ENCODE data around the gene MAP3K7CL. TPM values are rescaled to one million over a fixed set of nuclear protein-coding genes. Genes with fewer than 3 reads are reported as not detected.
A peak's percentile ranks its signal among the peaks of the same experiment; 100 is the strongest.

MAP3K7CL gene
- total RNA-seq, 1 experiment from 2014 or later = 0.15 TPM

DNA sequence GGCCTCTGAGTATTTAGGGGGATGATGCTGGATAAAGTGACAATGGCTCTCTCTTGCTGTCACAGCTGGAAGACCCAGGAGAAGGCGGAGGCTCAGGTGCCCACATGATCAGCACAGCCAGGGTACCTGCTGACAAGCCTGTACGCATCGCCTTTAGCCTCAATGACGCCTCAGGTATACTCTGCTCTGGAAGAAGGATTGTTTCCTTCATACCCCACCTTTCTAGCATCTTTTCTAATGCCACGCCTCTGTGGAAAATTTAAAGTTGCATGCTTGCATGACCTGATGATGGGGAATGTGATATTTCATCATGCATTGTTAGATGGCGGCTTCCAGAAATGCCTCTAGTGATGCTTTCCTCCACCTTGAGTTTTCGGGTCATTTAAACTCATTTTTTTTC lies 2.8 kb downstream of the MAP3K7CL start (continued):
- no peak for TF ChIP-seq MLX (CRISPR knock-in tag; IDR thresholded peaks at IDR 0.05)

DNA sequence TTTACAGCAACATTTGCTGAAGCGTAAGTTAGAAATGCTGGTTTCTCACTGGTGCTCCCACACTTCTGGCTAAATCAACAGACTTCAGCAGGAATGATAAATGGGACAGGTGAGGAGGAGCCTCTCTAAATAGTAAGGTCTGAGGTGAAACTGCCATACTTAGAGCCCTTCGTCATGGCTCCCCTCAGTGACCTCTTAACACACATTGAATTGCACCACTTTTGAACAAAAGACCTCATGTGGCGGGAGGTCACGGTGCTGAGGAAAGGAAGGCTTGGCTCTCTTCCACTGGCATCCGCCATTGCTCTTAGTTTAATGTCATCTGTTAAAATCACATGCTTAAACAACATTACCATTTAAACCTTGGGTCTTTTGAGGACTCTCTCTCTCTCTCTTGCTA lies 3.4 kb downstream of the MAP3K7CL start:
- no peak overlapping the region for H3K27ac Mint-ChIP-seq
- H3K4me3 Mint-ChIP-seq = no peak overlapping the region
- ChIA-PET POLR2A (no interaction called here), CTCF (no interaction called here)
- DNase-seq (ENCODE audit: low spot score) (no peak), ATAC-seq (peak; percentile 81)
- TF ChIP-seq MLX (CRISPR knock-in tag; IDR thresholded peaks at IDR 0.05) (no peak), ATF2 (CRISPR knock-in tag; IDR thresholded peaks at IDR 0.05; ENCODE audit: borderline replicate concordance, low read depth) (no peak), GRHL2 (CRISPR knock-in tag; IDR thresholded peaks at IDR 0.05; ENCODE audit: insufficient replicate concordance, severe bottlenecking) (no peak), CREM (CRISPR knock-in tag; IDR thresholded peaks at IDR 0.05) (no peak), ZBTB21 (CRISPR knock-in tag; IDR thresholded peaks at IDR 0.05; ENCODE audit: borderline replicate concordance) (no peak), CBFB (CRISPR knock-in tag; IDR thresholded peaks at IDR 0.05; ENCODE audit: low read depth) (no peak), TEAD1 (CRISPR knock-in tag; IDR thresholded peaks at IDR 0.05) (no peak), FOXP1 (CRISPR knock-in tag; IDR thresholded peaks at IDR 0.05; ENCODE audit: borderline replicate concordance) (no peak), FOXP4 (CRISPR knock-in tag; IDR thresholded peaks at IDR 0.05) (no peak), KAT7 (CRISPR knock-in tag; IDR thresholded peaks at IDR 0.05; ENCODE audit: borderline replicate concordance) (no peak), JUN (CRISPR knock-in tag; IDR thresholded peaks at IDR 0.05) (no peak), ZNF281 (CRISPR knock-in tag; IDR thresholded peaks at IDR 0.05) (no peak), NFATC4 (CRISPR knock-in tag; IDR thresholded peaks at IDR 0.05) (no peak)
- TF ChIP-seq, protein P1, sequence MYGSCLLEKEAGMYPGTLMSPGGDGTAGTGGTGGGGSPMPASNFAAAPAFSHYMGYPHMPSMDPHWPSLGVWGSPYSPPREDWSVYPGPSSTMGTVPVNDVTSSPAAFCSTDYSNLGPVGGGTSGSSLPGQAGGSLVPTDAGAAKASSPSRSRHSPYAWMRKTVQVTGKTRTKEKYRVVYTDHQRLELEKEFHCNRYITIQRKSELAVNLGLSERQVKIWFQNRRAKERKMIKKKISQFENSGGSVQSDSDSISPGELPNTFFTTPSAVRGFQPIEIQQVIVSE (CRISPR knock-in tag; IDR thresholded peaks at IDR 0.05; ENCODE audit: borderline replicate concordance) = no peak
- TF ChIP-seq, protein P2, sequence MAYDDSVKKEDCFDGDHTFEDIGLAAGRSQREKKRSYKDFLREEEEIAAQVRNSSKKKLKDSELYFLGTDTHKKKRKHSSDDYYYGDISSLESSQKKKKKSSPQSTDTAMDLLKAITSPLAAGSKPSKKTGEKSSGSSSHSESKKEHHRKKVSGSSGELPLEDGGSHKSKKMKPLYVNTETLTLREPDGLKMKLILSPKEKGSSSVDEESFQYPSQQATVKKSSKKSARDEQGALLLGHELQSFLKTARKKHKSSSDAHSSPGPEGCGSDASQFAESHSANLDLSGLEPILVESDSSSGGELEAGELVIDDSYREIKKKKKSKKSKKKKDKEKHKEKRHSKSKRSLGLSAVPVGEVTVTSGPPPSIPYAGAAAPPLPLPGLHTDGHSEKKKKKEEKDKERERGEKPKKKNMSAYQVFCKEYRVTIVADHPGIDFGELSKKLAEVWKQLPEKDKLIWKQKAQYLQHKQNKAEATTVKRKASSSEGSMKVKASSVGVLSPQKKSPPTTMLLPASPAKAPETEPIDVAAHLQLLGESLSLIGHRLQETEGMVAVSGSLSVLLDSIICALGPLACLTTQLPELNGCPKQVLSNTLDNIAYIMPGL (CRISPR knock-in tag; IDR thresholded peaks at IDR 0.05) = no peak
- TF ChIP-seq, protein P3, sequence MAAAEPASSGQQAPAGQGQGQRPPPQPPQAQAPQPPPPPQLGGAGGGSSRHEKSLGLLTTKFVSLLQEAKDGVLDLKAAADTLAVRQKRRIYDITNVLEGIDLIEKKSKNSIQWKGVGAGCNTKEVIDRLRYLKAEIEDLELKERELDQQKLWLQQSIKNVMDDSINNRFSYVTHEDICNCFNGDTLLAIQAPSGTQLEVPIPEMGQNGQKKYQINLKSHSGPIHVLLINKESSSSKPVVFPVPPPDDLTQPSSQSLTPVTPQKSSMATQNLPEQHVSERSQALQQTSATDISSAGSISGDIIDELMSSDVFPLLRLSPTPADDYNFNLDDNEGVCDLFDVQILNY (CRISPR knock-in tag; IDR thresholded peaks at IDR 0.05) = no peak
- TF ChIP-seq, protein P4, sequence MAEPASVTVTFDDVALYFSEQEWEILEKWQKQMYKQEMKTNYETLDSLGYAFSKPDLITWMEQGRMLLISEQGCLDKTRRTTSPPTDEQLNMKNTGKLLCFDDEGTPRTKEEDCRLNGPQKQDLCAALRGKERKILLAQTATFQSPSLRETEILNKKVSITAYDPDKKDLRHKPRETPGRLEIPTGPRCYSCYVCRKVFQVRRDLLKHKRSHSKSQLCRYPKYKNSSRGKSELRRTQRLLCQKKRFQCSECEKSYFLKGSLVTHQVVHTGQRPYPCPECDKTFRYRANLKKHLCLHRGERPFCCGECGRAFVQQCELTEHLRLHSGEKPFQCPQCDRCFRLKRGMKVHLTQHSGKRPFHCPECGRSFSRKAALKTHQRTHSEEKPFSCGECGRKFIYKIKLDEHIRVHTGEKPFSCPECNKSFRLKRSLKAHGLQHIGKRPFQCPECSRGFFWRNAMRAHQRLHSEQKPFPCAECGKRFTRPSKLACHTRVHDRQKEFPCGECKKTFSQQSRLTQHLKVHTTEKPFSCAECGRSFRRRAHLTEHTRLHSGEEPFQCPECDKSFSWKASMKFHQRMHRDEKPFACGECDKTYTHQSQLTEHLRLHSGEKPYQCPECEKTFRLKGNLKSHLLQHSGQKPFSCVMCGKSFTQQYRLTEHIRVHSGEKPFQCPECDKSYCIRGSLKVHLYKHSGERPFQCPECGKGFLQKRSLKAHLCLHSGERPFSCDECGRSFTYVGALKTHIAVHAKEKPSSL (CRISPR knock-in tag; conservative IDR thresholded peaks at IDR 0.05) = no peak
- TF ChIP-seq, protein P5, sequence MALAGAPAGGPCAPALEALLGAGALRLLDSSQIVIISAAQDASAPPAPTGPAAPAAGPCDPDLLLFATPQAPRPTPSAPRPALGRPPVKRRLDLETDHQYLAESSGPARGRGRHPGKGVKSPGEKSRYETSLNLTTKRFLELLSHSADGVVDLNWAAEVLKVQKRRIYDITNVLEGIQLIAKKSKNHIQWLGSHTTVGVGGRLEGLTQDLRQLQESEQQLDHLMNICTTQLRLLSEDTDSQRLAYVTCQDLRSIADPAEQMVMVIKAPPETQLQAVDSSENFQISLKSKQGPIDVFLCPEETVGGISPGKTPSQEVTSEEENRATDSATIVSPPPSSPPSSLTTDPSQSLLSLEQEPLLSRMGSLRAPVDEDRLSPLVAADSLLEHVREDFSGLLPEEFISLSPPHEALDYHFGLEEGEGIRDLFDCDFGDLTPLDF (CRISPR knock-in tag; IDR thresholded peaks at IDR 0.05) = no peak
- TF ChIP-seq, protein P6, sequence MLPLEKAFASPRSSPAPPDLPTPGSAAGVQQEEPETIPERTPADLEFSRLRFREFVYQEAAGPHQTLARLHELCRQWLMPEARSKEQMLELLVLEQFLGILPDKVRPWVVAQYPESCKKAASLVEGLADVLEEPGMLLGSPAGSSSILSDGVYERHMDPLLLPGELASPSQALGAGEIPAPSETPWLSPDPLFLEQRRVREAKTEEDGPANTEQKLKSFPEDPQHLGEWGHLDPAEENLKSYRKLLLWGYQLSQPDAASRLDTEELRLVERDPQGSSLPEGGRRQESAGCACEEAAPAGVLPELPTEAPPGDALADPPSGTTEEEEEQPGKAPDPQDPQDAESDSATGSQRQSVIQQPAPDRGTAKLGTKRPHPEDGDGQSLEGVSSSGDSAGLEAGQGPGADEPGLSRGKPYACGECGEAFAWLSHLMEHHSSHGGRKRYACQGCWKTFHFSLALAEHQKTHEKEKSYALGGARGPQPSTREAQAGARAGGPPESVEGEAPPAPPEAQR (CRISPR knock-in tag; IDR thresholded peaks at IDR 0.05) = no peak
- H3K36me3 Mint-ChIP-seq = 0 out of 2 replicates have a peak, but pooled peaks cover 4% of the 10 kb centered on the region
- peaks cover 4% of the 10 kb centered on the region; the same call in 1 of the 2 replicates for H3K4me1 Mint-ChIP-seq
- H3K27me3 Mint-ChIP-seq (ENCODE audit: low read depth) = peaks cover 62% of the 10 kb centered on the region
- peaks cover 17% of the 10 kb centered on the region for H3K9me3 Mint-ChIP-seq

All from WTC11 (cell line).